Measurements from ENCODE around the gene GMIP. TPM values are rescaled to one million over a fixed set of nuclear protein-coding genes. Genes with fewer than 3 reads are reported as not detected.

GMIP gene
- total RNA-seq, result 3.1 and 5.7 TPM in 2 replicates

DNA sequence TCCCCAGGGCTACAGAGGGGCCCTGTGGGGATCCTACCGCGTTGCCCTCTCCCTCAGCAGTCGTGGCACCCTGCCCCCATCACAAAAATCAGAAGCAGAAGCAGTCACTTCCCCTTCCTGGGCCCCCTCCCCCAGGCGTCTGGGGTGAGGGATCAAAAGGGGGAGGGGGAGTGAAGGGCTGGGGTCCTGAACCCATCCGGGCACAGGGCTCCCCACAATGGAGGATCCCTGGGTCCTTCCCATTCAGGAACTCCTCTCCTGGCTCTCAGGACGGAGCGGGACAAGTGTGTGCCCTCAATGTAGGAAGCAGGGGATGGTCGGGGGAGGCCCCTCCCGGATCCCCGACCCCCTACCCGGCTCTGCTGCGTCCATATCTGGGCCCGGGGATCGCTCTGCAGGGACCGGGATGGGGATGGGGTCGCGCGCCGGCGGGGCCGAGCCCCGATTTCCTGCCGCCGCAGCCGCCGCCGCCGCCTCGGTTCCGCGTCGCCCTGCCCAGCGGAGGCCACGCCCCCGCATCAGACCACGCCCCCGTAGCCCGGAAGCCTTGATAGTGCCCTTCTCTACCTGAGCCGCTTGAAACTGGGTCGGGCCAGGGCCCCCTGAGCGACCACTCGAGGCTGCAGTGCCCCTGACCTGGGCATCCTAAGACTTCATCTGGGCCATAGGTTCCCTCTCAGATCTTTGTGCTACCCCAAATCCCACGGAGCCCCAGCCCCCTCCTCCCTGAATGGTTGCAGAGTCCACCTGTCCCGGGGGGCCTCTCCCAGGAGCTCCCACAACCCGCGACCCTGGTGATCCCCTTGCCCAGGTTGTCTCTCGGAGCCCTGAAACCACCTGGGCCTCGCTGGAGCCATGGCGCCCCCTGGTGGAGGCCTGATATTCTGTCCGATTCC lies at the start of gene GMIP:
TSS of gene GMIP (minus strand) at position 500 of the 896 bp plus-strand sequence. CDS start at position 372, 128 bp downstream.

GRCh38 chr19:19668230-19669012 lies 25.0 kb upstream of the GMIP start, which contains the start of gene ZNF101:
ZNF101 (plus strand) TSS chr19:19668839; CDS start chr19:19668964, 125 bp downstream.

GRCh38 chr19:19663256-19664120 lies 20.0 kb upstream of the GMIP start, which contains the start of gene ATP13A1:
ATP13A1 (minus strand) TSS chr19:19663676; CDS start chr19:19663666, 10 bp downstream.

GRCh38 chr19:19627621-19628500 lies 15.6 kb downstream of the GMIP start, which contains the start of gene LPAR2:
LPAR2 (minus strand) TSS chr19:19628220; CDS start chr19:19627275, 945 bp downstream.

DNA sequence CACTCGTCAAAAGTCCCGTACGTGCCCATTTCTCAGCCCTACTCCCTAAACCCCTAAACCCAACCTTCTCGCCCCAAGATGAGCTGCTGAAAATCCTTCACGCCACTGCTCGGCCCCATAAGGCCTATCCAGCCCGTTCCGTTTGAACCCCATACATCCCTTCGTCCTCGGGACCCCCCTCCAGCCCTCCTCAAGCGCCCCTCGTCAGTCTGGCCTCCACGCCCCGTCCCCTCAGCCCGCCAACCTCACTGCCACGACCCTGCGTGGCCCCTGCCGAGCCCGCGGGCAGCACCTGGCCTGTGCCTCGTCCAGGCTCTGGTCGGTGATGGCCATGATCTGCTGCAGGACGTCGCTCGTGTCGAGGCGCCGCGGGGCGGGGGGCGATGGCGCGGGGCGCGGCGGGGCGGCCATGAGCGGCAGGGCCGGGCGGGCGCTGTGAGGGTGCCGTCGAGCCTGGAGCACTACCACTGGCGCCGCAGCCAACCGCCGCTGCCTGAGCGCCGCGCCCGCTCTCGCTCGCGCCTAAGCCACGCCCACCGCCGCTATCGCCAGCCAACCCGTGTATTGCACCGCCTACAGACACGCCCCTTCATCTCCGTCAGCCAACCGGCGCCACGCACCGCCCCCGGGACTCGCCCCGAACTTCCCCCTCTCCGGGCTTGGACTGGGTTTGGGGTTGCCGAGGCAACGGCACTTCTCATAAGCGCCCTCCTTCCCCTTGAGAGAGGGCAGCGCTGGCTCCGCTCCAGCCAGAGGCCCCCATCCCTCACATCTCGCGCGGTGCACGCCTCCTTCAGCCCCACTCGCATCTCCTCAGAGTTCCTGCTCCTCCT lies 25.0 kb downstream of the GMIP start, which contains the start of gene PBX4:
TSS of gene PBX4 (minus strand) at position 469 of the 833 bp plus-strand sequence. CDS start at position 411, 58 bp downstream.

Other genes with a start within 250 kb of the GMIP start
- gene GATAD2A, start 238.0 kb downstream of the GMIP start, total RNA-seq, result 50.5 and 76.6 TPM in 2 replicates
- 2.0 and 3.5 TPM in 2 replicates for gene TSSK6, start 128.1 kb downstream of the GMIP start, total RNA-seq
- 110 and 181 TPM in 2 replicates for gene NDUFA13, start 127.4 kb downstream of the GMIP start, total RNA-seq
- 1.00 and 1.2 TPM in 2 replicates for gene YJEFN3, start 114.7 kb downstream of the GMIP start, total RNA-seq
- 0.11 and 0.62 TPM in 2 replicates for gene CILP2, start 105.4 kb downstream of the GMIP start, total RNA-seq
- 1.9 and 2.8 TPM in 2 replicates for gene PBX4, start 25.0 kb downstream of the GMIP start, total RNA-seq
- gene LPAR2, start 15.4 kb downstream of the GMIP start, total RNA-seq, result 0.66 and 0.87 TPM in 2 replicates
- gene ATP13A1, start 20.0 kb upstream of the GMIP start, total RNA-seq, result 110 and 138 TPM in 2 replicates
- 5.5 and 8.0 TPM in 2 replicates for gene ZNF101, start 25.2 kb upstream of the GMIP start, total RNA-seq
- gene ZNF14, start 89.5 kb upstream of the GMIP start, total RNA-seq, result 5.2 and 8.4 TPM in 2 replicates
- gene ZNF506, start 178.1 kb upstream of the GMIP start, total RNA-seq, result 7.1 and 12.7 TPM in 2 replicates
- gene ZNF253, start 222.2 kb upstream of the GMIP start, total RNA-seq, result 1.9 and 2.1 TPM in 2 replicates